HG03066 (cell line): ENCODE data around the gene LRIG1.
"Not testable (repeated sequence)": the region's sequence is repeated elsewhere in the genome, so short reads cannot be mapped to it uniquely, and the experiment has no call there.

Experiments used
- ATAC-seq: cut with Tn5 transposase; IDR thresholded peaks from one replicate; pipeline ENCODE4 v1.9.1; 2021; ENCODE audit warnings: low read depth; ENCODE audit not compliant: unreplicated experiment

The LRIG1 gene

DNA sequence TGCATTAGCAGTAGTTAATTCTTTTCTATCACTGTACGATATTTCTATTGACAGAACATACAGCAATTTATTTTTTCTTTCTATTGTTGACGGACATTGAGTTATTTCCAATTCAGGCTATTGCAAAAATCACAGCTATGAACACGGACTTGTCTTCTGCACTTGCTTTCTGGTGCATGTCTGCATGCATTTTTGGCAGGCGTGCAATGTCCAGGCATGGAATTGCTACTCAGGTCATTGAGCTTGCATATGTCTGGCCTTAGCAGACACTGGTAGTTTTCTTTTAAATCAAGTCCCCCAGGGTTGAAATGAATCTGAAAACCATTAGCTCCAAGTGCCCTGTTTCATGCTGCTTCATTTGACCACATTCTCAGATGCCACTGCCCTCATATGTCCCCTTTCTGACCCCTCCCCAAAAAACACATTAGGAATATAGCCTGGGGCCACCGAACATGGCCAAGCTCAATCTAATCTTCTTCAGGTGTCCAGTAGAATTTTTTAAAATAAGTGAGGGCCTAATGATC is 72.8 kb downstream of the LRIG1 start:
- no peak for ATAC-seq

GRCh38 chr3:66427352-66427751 is 73.5 kb downstream of the LRIG1 start:
- no peak for ATAC-seq

GRCh38 chr3:66426135-66426534 is 74.7 kb downstream of the LRIG1 start:
- ATAC-seq, result no peak

GRCh38 chr3:66425576-66426114 is 75.2 kb downstream of the LRIG1 start:
- ATAC-seq, result no peak

- no peak for ATAC-seq
Measured at GRCh38 chr3:66425032-66425431, 75.8 kb downstream of the LRIG1 start.

DNA sequence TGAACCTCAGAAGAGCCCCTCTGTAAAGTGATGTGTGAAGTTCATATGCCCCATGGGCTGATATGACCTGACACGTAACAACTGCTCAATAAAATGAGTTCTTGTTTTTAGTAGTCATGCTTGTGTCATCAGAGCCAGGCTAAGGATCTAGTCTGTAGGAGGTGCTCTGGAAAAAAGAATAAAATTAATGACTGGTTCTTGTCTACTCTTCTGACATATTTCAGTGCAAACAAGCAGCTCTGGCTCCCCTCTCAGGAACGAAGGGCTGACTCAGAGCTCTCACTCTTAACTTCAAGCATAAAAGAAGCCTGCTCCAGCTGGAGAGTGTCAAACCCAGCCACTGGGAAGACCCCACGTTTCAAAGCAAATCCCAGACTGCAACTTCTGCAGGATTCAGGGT is 77.0 kb downstream of the LRIG1 start:
- ATAC-seq, result no peak

DNA sequence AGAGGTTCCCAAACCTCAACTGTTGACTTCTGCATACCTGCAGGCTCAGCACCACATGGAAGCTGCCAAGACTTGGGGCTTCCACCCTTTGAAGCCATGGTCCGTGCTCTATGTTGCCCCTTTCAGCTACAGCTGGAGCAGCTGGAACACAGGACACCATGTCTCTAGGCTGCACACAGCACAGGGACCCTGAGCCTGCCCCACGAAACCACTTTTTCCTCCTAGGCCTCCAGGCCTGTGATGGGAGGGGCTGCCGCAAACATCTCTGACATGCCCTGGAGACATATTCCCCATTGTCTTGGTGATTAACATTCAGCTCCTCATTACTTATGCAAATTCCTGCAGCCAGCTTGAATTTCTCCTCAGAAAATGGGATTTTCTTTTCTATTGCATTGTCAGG is 78.9 kb downstream of the LRIG1 start:
- ATAC-seq, result not testable (repeated sequence)

- not testable (repeated sequence) for ATAC-seq
Measured at GRCh38 chr3:66421144-66421543, 79.7 kb downstream of the LRIG1 start.

DNA sequence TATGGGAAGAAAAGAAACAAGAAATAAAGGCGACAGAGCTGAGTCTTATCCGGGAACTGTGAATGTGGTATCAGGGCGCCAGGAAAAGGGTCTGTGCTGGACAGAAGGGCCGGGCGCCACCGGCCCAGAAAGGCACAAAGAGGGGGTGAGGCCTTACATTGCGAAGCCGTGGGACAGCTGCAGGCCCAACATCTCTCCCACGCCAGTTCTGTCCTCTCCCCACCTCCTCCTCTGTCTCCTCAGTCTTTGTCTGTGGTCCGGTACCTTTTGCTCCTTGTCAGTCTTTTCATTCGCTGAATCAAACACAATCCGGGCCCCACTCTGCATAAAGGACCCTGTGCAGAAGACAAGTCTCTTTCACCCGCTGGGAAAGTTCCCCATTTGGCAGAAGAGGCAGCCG is 81.8 kb downstream of the LRIG1 start:
- no peak for ATAC-seq

DNA sequence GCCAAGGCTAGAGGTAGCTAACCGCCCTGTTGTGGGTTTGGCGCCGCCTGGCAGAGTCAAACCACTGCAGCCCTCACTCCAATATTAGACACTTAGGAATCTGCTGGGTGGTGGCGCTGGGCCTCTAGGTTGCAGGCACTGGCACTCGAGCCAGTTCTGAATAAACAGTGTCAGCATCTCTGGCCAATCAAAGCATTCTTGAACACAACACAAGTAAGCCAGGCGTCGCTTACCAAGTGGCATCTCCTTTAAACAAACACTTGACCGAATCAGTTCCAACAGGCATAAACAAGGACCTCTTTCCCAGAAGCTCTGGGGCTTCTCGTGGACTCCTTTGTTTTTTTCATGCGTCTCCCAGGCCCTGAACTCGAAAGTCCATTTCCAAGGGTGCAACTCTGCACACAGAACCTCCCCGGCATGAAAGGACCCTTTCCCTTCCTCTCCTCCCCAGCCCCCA is 82.3 kb downstream of the LRIG1 start:
- no peak for ATAC-seq

DNA sequence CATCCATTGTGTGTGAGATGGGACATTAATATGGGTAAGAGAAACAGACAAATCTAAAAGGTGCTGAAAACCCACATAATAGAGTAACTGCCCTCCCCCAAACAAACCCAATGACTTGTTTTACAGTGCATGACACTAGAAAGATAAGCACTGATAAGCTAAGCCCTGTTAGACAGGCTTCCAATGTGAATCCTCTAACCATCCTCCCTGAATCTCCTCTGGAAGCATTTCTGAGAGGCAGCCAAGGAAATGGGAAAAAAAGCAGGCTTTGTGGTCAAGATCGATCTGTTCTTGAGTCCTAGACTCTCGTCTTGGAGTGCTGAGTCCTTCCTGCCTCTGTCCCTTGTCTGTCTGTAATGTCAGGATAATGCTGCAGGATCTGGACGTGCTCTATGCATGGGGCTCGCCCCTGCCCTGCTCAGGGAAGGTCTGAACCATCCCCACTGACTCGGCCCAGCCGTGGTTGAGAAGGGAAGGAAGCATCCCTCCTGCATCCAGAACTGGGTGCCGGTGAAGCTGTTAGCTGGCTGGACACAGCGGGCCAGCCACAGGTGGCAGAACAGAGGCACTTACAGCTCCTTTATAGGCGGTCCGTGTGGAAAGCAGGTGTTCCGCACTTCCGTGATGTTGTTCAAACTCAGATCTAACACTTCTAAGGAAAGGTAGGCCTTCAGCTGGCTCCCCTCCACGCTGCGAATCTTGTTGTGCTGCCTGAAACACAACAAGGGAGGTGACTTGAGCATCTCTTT is 84.1 kb downstream of the LRIG1 start:
- no peak for ATAC-seq

- no peak for ATAC-seq
Measured at GRCh38 chr3:66415867-66416428, 84.9 kb downstream of the LRIG1 start.

DNA sequence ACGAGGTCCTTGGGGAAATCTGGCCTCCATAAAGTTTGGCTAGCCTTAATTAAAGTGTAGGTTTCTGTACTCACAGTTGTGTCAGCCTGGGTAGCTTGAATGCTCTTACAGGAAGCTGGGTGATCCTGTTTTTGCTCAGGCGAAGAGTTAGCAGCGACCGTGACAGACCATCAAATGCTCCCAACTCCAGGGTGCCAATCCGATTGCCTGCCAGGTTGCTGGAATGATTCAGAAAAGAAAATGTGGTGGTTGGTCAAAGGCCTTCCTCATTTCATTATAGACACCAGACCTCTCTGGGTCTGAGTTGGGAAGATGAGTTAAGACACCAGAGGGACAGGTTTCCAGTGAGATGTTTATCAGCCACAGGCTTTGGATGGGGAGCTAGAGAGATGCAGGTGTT is 86.0 kb downstream of the LRIG1 start:
- no peak for ATAC-seq

DNA sequence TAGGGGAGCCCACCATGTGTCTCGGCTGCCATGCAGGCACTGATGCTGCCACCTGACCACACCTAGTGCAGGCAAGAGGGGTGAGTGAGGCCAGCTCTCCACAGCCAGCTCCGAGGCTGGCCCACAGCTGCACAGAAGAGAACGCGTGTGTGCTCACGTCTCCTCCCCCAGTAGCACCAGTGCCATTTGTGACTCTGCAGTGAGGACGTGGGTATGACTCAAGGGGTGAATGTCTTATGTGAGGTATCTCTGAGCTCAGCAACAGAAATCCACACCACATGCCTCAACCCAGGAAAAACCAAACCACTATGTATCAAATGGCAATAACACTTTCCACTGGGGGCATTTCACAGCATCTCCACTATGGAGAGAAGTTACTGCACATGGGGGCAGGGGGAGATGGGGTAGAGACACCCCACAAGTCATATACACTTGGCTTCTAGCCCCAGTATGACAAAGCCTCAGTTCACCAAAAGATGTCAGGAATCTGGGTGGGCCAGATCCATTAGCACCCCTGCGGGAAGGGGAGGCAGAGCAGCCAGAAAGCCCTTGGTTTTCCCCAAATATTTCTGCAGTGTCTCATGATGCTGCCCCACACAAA is 87.6 kb downstream of the LRIG1 start:
- no peak for ATAC-seq

DNA sequence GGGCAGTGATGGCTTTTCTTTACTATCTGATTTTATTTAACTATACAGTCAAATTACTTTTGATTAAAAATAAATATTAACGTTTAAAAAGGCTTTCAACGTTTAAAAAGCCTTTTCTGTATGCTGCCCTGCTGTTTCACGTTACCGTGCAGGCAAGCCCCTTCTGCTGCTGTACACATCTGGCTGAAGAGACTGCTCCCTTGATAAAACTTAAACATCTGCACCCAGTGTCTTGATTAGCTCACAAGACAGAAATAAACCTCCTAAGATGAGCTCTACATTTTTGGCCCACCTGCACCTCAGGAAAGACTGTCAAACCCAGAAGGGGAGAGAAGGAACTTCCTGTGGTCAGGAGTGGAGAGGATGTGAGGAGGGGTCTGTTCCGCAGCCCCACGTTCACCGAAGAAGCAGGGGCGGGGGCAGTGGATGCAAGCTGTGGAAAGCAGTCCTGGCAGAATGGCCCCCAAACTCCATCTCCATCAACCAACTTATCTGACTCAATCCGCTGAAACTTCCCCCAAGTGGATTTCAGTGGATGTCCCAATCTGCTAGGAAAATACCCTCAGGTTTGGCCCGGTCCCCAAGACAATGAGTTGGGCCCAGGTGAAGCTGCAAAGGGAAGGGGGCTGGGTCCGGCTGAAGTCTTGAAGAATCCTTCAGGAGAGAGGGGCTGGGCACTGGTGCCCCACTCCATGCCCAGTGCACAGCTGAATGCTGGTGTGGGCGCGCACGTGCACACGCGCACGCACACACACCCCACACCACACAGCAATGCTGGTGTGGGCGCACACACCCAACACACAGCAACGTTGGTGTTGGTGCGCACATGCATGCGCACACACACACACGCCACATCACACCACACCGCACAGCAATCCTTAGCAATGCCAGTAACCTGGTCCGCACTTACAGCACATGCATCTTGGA is 88.6 kb downstream of the LRIG1 start:
- ATAC-seq, result no peak

DNA sequence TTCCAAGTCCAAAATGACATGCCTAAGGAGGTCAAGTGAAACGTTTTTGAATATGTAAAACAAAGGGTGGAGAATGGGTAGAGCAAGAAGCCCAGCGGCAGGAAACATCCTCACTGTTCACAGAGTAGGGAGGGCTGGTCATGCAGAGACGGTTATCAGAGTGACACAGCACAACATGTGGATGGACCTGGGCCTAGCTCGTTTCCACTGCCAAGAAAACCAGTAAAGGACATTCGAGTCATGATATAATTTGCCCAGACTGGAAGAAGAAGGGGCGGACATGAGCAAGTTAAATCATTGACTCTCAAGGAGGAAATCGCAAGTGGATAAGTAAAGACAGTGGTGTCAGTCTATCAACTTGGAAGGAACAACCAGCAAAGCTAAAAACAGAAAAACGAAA is 89.3 kb downstream of the LRIG1 start:
- no peak for ATAC-seq

DNA sequence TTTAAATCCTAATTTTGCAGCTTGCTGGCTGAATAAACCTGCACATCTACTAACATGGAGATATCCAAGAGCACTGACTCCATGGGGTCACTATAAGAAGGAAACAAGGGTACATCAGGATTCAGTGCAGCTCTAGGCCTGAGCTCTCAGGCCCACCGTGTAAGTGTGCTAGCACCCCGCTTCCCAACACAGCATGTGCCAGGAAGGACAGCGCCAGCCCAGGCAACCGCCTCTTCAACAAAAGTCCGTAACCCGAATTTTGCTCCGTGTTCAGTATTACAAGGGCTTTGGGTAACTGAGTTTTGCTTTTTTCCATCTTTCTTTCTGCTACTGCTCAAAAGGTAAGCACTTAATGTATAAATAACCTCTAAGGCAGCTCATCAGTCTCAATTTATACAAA is 89.8 kb downstream of the LRIG1 start:
- no peak for ATAC-seq

DNA sequence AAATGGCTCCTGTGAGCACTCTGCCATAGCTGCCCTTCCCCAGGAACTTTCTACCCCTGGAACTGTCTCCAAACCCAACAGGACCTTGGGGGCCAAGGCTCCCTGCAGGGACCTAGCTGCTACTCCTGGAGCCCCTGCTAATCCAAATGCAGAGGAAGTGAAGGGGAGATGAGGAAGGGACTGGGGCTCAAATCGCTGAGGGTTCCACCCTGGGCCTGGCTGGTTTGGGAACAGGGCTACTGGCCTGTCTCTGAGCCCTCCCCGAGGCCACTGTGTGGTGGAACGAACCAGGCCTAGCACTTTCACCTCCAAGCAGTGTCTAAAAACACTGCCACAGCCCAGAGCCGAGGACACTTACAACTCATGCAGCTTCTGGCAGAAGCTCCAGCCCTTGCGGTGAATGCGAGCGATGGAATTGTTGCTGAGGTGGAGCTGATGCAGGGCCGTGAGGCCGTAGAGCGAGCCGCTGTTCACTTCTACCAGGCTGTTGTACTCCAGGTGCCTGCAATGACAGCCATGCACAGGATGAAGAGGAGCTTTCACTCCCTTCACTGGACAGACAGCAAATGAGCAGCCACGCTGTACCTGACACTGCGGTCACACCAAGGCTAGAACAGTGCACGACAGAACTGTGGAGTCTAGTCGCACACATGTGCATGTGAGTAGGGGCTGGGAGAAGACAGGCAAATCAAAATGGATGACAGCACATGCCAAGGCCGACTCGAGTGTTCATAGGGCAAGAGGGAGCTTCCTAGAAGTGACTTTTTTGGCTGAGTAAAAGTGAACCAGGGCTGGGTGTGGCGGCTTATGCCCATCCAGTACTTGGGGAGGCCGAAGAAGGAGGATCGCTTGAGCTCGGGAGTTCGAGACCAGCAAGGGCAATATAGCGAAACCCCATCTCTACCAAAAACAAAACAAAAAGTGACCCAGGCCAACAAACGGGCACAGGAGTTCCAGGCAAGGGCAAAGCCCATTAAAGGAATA is 90.8 kb downstream of the LRIG1 start:
- ATAC-seq, result no peak

- ATAC-seq, result peak; percentile 76
Measured at GRCh38 chr3:66407611-66408218, 93.1 kb downstream of the LRIG1 start.
